ENCODE data around the gene ARHGAP19.

ARHGAP19 gene

GRCh38 chr10:97186911-97187310 is 105.5 kb downstream of the ARHGAP19 start:
- DNase-seq (ENCODE audit: low read depth) = no peak
- no peak overlapping the region for H3K4me3 ChIP-seq (ENCODE audit: control insufficient read depth, low read depth, low read length)
- no peak for TF ChIP-seq CTCF (IDR thresholded peaks at IDR 0.05; ENCODE audit: control insufficient read depth, insufficient read depth, low read depth, low read length, missing control alignments)

- no peak for TF ChIP-seq CTCF (IDR thresholded peaks at IDR 0.05; ENCODE audit: control insufficient read depth, insufficient read depth, low read depth, low read length, missing control alignments)
- DNase-seq (ENCODE audit: low read depth) = no peak
- H3K4me3 ChIP-seq (ENCODE audit: control insufficient read depth, low read depth, low read length) = no peak within 1 kb of the TSS
Measured at GRCh38 chr10:97185326-97186058, 106.9 kb downstream of the ARHGAP19 start, which contains the start of gene SLIT1. Gene SLIT1, minus strand, starts transcription at chr10:97185959. Its CDS starts 285 bp downstream, at chr10:97185674.

GRCh38 chr10:97184971-97185325 is 107.5 kb downstream of the ARHGAP19 start:
- H3K4me3 ChIP-seq (ENCODE audit: control insufficient read depth, low read depth, low read length) = no peak overlapping the region
- no peak for DNase-seq (ENCODE audit: low read depth)

GRCh38 chr10:97183314-97183713 is 109.1 kb downstream of the ARHGAP19 start:
- no peak for TF ChIP-seq CTCF (IDR thresholded peaks at IDR 0.05; ENCODE audit: control insufficient read depth, insufficient read depth, low read depth, low read length, missing control alignments)
- H3K4me3 ChIP-seq (ENCODE audit: control insufficient read depth, low read depth, low read length) = no peak overlapping the region
- DNase-seq (ENCODE audit: low read depth) = no peak

More at GRCh38 chr10:97184971-97185325, 107.5 kb downstream of the ARHGAP19 start:
- no peak for TF ChIP-seq CTCF (IDR thresholded peaks at IDR 0.05; ENCODE audit: control insufficient read depth, insufficient read depth, low read depth, low read length, missing control alignments)

- no peak for TF ChIP-seq CTCF (IDR thresholded peaks at IDR 0.05; ENCODE audit: control insufficient read depth, insufficient read depth, low read depth, low read length, missing control alignments)
- no peak for DNase-seq (ENCODE audit: low read depth)
- no peak overlapping the region for H3K4me3 ChIP-seq (ENCODE audit: control insufficient read depth, low read depth, low read length)
Measured at GRCh38 chr10:97182288-97182990, 110.0 kb downstream of the ARHGAP19 start.

GRCh38 chr10:97180986-97181385 is 111.5 kb downstream of the ARHGAP19 start:
- no peak for DNase-seq (ENCODE audit: low read depth)
- no peak overlapping the region for H3K4me3 ChIP-seq (ENCODE audit: control insufficient read depth, low read depth, low read length)
- no peak for TF ChIP-seq CTCF (IDR thresholded peaks at IDR 0.05; ENCODE audit: control insufficient read depth, insufficient read depth, low read depth, low read length, missing control alignments)
